GM18868 (cell line): Measurements from ENCODE around the gene PASD1.
"Not testable (repeated sequence)": the region's sequence is repeated elsewhere in the genome, so short reads cannot be mapped to it uniquely, and the experiment has no call there.

ENCODE experiments used
- ATAC-seq: cut with Tn5 transposase; IDR thresholded peaks from one replicate; pipeline ENCODE4 v1.9.1; 2021; ENCODE audit warnings: mild to moderate bottlenecking, moderate library complexity; ENCODE audit not compliant: unreplicated experiment

The PASD1 gene

GRCh38 chrX:151563449-151563848 is at the start of gene PASD1:
TSS of gene PASD1 (plus strand) at chrX:151563675. CDS start at chrX:151601554, 37,879 bp downstream.
- no peak for ATAC-seq

GRCh38 chrX:151515237-151515636 is 48.2 kb upstream of the PASD1 start:
- ATAC-seq = no peak

GRCh38 chrX:151516538-151517187 is 46.8 kb upstream of the PASD1 start:
- no peak for ATAC-seq

- no peak for ATAC-seq
Observed at GRCh38 chrX:151517421-151517820, 46.1 kb upstream of the PASD1 start.

- no peak for ATAC-seq
Observed at GRCh38 chrX:151523351-151523750, 40.1 kb upstream of the PASD1 start.

- no peak for ATAC-seq
Observed at GRCh38 chrX:151536571-151536970, 26.9 kb upstream of the PASD1 start.

GRCh38 chrX:151537572-151537971 is 25.9 kb upstream of the PASD1 start:
- no peak for ATAC-seq

GRCh38 chrX:151538190-151539122 is 25.0 kb upstream of the PASD1 start:
- no peak for ATAC-seq

- peak; percentile 73 for ATAC-seq
Observed at GRCh38 chrX:151543706-151544105, 19.8 kb upstream of the PASD1 start.

- not testable (repeated sequence) for ATAC-seq
Observed at GRCh38 chrX:151546226-151546625, 17.2 kb upstream of the PASD1 start.

GRCh38 chrX:151551176-151551575 is 12.3 kb upstream of the PASD1 start:
- ATAC-seq = not testable (repeated sequence)

GRCh38 chrX:151552743-151553142 is 10.7 kb upstream of the PASD1 start:
- ATAC-seq = no peak

GRCh38 chrX:151555301-151555700 is 8.2 kb upstream of the PASD1 start:
- not testable (repeated sequence) for ATAC-seq

- not testable (repeated sequence) for ATAC-seq
Observed at GRCh38 chrX:151562485-151562884, 990 bp upstream of the PASD1 start.

GRCh38 chrX:151563003-151563402 is 472 bp upstream of the PASD1 start:
- ATAC-seq = not testable (repeated sequence)

- ATAC-seq = no peak
Observed at GRCh38 chrX:151564035-151564434, 560 bp downstream of the PASD1 start.

- ATAC-seq = not testable (repeated sequence)
Observed at GRCh38 chrX:151566872-151567271, 3.4 kb downstream of the PASD1 start.

- no peak for ATAC-seq
Observed at GRCh38 chrX:151570561-151570960, 7.1 kb downstream of the PASD1 start.

GRCh38 chrX:151593384-151593783 is 29.9 kb downstream of the PASD1 start:
- ATAC-seq = not testable (repeated sequence)

- no peak for ATAC-seq
Observed at GRCh38 chrX:151596282-151596681, 32.8 kb downstream of the PASD1 start.

- ATAC-seq = no peak
Observed at GRCh38 chrX:151604931-151605330, 41.5 kb downstream of the PASD1 start.

GRCh38 chrX:151609222-151609621 is 45.7 kb downstream of the PASD1 start:
- no peak for ATAC-seq
